ENCODE results near the gene SELENOP. TPM values are rescaled to one million over a fixed set of nuclear protein-coding genes. Genes with fewer than 3 reads are reported as not detected.

SELENOP gene
- total RNA-seq, 1 experiment from 2014 or later = not detected

- Histone ChIP-seq H2AFZ (ENCODE audit: low read length) (no peak overlapping the region), H3K9ac (ENCODE audit: low read length) (no peak overlapping the region), H3K27me3 (ENCODE audit: low read length) (no peaks in the 10 kb centered on the region), H3K4me2 (ENCODE audit: low read depth, low read length, poor library complexity, severe bottlenecking) (no peak overlapping the region), H3K4me1 (ENCODE audit: low read length) (no peaks in the 10 kb centered on the region), H3K9me2 (replicated peaks; ENCODE audit: insufficient read depth, low read length) (no peaks in the 10 kb centered on the region), H3K4me3 (ENCODE audit: low read length) (no peak overlapping the region), H3K79me2 (ENCODE audit: low read length) (no peaks in the 10 kb centered on the region), H3K36me3 (ENCODE audit: insufficient read depth, low read length) (no peaks in the 10 kb centered on the region), H3K9me3 (ENCODE audit: low read length) (no peaks in the 10 kb centered on the region), H3K27ac (ENCODE audit: low read length) (no peak overlapping the region), H4K20me1 (ENCODE audit: insufficient read depth, low read depth, low read length) (no peaks in the 10 kb centered on the region)
- no peak for DNase-seq
Observed at GRCh38 chr5:42836070-42836769, 24.5 kb upstream of the SELENOP start.

GRCh38 chr5:42832060-42832459 lies 20.4 kb upstream of the SELENOP start:
- no peak for DNase-seq
- Histone ChIP-seq H4K20me1 (ENCODE audit: insufficient read depth, low read depth, low read length) (no peaks in the 10 kb centered on the region), H3K27me3 (ENCODE audit: low read length) (no peaks in the 10 kb centered on the region), H3K36me3 (ENCODE audit: insufficient read depth, low read length) (no peaks in the 10 kb centered on the region), H3K4me2 (ENCODE audit: low read depth, low read length, poor library complexity, severe bottlenecking) (no peak overlapping the region), H3K4me1 (ENCODE audit: low read length) (no peaks in the 10 kb centered on the region), H3K27ac (ENCODE audit: low read length) (no peak overlapping the region), H3K79me2 (ENCODE audit: low read length) (no peaks in the 10 kb centered on the region), H3K9ac (ENCODE audit: low read length) (no peak overlapping the region), H2AFZ (ENCODE audit: low read length) (no peak overlapping the region), H3K9me2 (replicated peaks; ENCODE audit: insufficient read depth, low read length) (no peaks in the 10 kb centered on the region), H3K9me3 (ENCODE audit: low read length) (no peaks in the 10 kb centered on the region), H3K4me3 (ENCODE audit: low read length) (no peak overlapping the region)

DNA sequence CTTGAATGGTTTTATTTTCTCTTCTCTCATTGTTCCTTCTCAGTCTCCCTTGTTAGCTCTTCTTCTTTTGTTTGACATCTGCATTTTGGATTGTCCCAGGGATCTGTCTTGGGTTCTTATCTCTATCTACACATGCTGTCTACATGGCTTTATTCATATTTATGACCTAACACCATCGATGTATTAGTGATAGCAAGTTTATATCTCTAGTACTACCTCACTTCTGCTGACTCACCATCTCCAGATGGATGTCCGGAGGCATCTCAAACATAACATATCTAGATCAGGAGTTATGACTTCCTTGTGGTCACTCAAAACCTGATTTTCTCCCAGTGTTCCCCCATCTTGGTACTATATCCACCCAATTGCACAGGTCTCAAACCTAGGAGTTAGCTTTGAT lies 19.2 kb upstream of the SELENOP start:
- H3K27me3 ChIP-seq (ENCODE audit: low read length) = no peaks in the 10 kb centered on the region
- no peak overlapping the region for H3K4me3 ChIP-seq (ENCODE audit: low read length)
- no peaks in the 10 kb centered on the region for H3K36me3 ChIP-seq (ENCODE audit: insufficient read depth, low read length)
- H3K79me2 ChIP-seq (ENCODE audit: low read length) = no peaks in the 10 kb centered on the region
- H3K9ac ChIP-seq (ENCODE audit: low read length) = no peak overlapping the region
- H3K9me3 ChIP-seq (ENCODE audit: low read length) = no peaks in the 10 kb centered on the region
- H2AFZ ChIP-seq (ENCODE audit: low read length) = no peak overlapping the region
- no peak for DNase-seq
- no peak overlapping the region for H3K27ac ChIP-seq (ENCODE audit: low read length)
- H4K20me1 ChIP-seq (ENCODE audit: insufficient read depth, low read depth, low read length) = no peaks in the 10 kb centered on the region
- no peak overlapping the region for H3K4me2 ChIP-seq (ENCODE audit: low read depth, low read length, poor library complexity, severe bottlenecking)
- no peaks in the 10 kb centered on the region for H3K4me1 ChIP-seq (ENCODE audit: low read length)
- no peaks in the 10 kb centered on the region for H3K9me2 ChIP-seq (replicated peaks; ENCODE audit: insufficient read depth, low read length)

DNA sequence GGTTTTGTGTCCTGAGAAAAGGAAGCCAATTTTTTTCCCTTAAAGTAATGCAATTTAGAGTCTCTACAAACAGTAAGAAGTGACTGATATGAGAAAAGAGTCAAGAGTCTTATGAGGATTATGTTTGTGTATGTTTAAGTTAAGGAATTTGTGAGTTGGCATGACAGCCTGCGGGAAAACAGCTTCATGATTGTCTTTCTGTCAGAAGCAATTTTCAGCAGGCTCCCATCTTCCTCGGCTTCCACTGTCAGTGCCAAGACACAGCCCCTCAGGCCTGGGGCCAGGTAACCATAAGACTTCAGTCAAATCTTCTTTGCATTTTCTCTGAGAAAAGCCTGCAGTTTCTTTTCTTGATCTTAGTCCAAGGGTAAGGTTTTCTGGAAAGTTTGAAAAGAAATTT lies 17.0 kb upstream of the SELENOP start:
- no peaks in the 10 kb centered on the region for H3K4me1 ChIP-seq (ENCODE audit: low read length)
- no peak overlapping the region for H3K9ac ChIP-seq (ENCODE audit: low read length)
- H3K36me3 ChIP-seq (ENCODE audit: insufficient read depth, low read length) = no peaks in the 10 kb centered on the region
- H3K27me3 ChIP-seq (ENCODE audit: low read length) = no peaks in the 10 kb centered on the region
- no peak overlapping the region for H3K4me3 ChIP-seq (ENCODE audit: low read length)
- no peak overlapping the region for H2AFZ ChIP-seq (ENCODE audit: low read length)
- H4K20me1 ChIP-seq (ENCODE audit: insufficient read depth, low read depth, low read length) = no peaks in the 10 kb centered on the region
- H3K9me3 ChIP-seq (ENCODE audit: low read length) = no peaks in the 10 kb centered on the region
- no peak for DNase-seq
- no peak overlapping the region for H3K4me2 ChIP-seq (ENCODE audit: low read depth, low read length, poor library complexity, severe bottlenecking)
- no peaks in the 10 kb centered on the region for H3K9me2 ChIP-seq (replicated peaks; ENCODE audit: insufficient read depth, low read length)
- no peaks in the 10 kb centered on the region for H3K79me2 ChIP-seq (ENCODE audit: low read length)
- H3K27ac ChIP-seq (ENCODE audit: low read length) = no peak overlapping the region

GRCh38 chr5:42826757-42827515 lies 15.2 kb upstream of the SELENOP start:
- DNase-seq = no peak
- Histone ChIP-seq H3K4me2 (ENCODE audit: low read depth, low read length, poor library complexity, severe bottlenecking) (no peak overlapping the region), H3K27me3 (ENCODE audit: low read length) (no peaks in the 10 kb centered on the region), H3K4me1 (ENCODE audit: low read length) (no peaks in the 10 kb centered on the region), H4K20me1 (ENCODE audit: insufficient read depth, low read depth, low read length) (no peaks in the 10 kb centered on the region), H3K9ac (ENCODE audit: low read length) (no peak overlapping the region), H3K4me3 (ENCODE audit: low read length) (no peak overlapping the region), H3K36me3 (ENCODE audit: insufficient read depth, low read length) (no peaks in the 10 kb centered on the region), H3K9me3 (ENCODE audit: low read length) (no peaks in the 10 kb centered on the region), H3K9me2 (replicated peaks; ENCODE audit: insufficient read depth, low read length) (no peaks in the 10 kb centered on the region), H3K27ac (ENCODE audit: low read length) (no peak overlapping the region), H3K79me2 (ENCODE audit: low read length) (no peaks in the 10 kb centered on the region), H2AFZ (ENCODE audit: low read length) (no peak overlapping the region)

- Histone ChIP-seq H4K20me1 (ENCODE audit: insufficient read depth, low read depth, low read length) (no peaks in the 10 kb centered on the region), H3K4me3 (ENCODE audit: low read length) (no peak overlapping the region), H3K4me2 (ENCODE audit: low read depth, low read length, poor library complexity, severe bottlenecking) (no peak overlapping the region), H3K27me3 (ENCODE audit: low read length) (no peaks in the 10 kb centered on the region), H3K27ac (ENCODE audit: low read length) (no peak overlapping the region), H3K9me3 (ENCODE audit: low read length) (no peaks in the 10 kb centered on the region), H3K9ac (ENCODE audit: low read length) (no peak overlapping the region), H3K79me2 (ENCODE audit: low read length) (no peaks in the 10 kb centered on the region), H3K36me3 (ENCODE audit: insufficient read depth, low read length) (no peaks in the 10 kb centered on the region), H3K9me2 (replicated peaks; ENCODE audit: insufficient read depth, low read length) (no peaks in the 10 kb centered on the region), H3K4me1 (ENCODE audit: low read length) (no peaks in the 10 kb centered on the region), H2AFZ (ENCODE audit: low read length) (no peak overlapping the region)
- no peak for DNase-seq
Observed at GRCh38 chr5:42825422-42826148, 13.9 kb upstream of the SELENOP start.

- no peak overlapping the region for H2AFZ ChIP-seq (ENCODE audit: low read length)
- no peak overlapping the region for H3K9ac ChIP-seq (ENCODE audit: low read length)
- no peak overlapping the region for H3K4me2 ChIP-seq (ENCODE audit: low read depth, low read length, poor library complexity, severe bottlenecking)
Observed at GRCh38 chr5:42824347-42824976, 12.8 kb upstream of the SELENOP start.

GRCh38 chr5:42822548-42822947 lies 10.9 kb upstream of the SELENOP start:
- Histone ChIP-seq H3K4me2 (ENCODE audit: low read depth, low read length, poor library complexity, severe bottlenecking) (no peak overlapping the region), H4K20me1 (ENCODE audit: insufficient read depth, low read depth, low read length) (no peaks in the 10 kb centered on the region), H3K9me2 (replicated peaks; ENCODE audit: insufficient read depth, low read length) (no peaks in the 10 kb centered on the region), H3K9me3 (ENCODE audit: low read length) (no peaks in the 10 kb centered on the region), H3K4me3 (ENCODE audit: low read length) (no peak overlapping the region), H2AFZ (ENCODE audit: low read length) (no peak overlapping the region), H3K27me3 (ENCODE audit: low read length) (no peaks in the 10 kb centered on the region), H3K36me3 (ENCODE audit: insufficient read depth, low read length) (no peaks in the 10 kb centered on the region), H3K9ac (ENCODE audit: low read length) (no peak overlapping the region), H3K79me2 (ENCODE audit: low read length) (no peaks in the 10 kb centered on the region), H3K27ac (ENCODE audit: low read length) (no peak overlapping the region), H3K4me1 (ENCODE audit: low read length) (no peaks in the 10 kb centered on the region)
- DNase-seq = no peak

More at GRCh38 chr5:42824347-42824976, 12.8 kb upstream of the SELENOP start:
- Histone ChIP-seq H3K9me2 (replicated peaks; ENCODE audit: insufficient read depth, low read length) (no peaks in the 10 kb centered on the region), H4K20me1 (ENCODE audit: insufficient read depth, low read depth, low read length) (no peaks in the 10 kb centered on the region), H3K36me3 (ENCODE audit: insufficient read depth, low read length) (no peaks in the 10 kb centered on the region), H3K27ac (ENCODE audit: low read length) (no peak overlapping the region), H3K27me3 (ENCODE audit: low read length) (no peaks in the 10 kb centered on the region), H3K9me3 (ENCODE audit: low read length) (no peaks in the 10 kb centered on the region), H3K4me3 (ENCODE audit: low read length) (no peak overlapping the region), H3K4me1 (ENCODE audit: low read length) (no peaks in the 10 kb centered on the region), H3K79me2 (ENCODE audit: low read length) (no peaks in the 10 kb centered on the region)
- DNase-seq = no peak
